Neural progenitor cell (in vitro differentiated cells): ENCODE data around the gene TEX2. TPM values are rescaled to one million over a fixed set of nuclear protein-coding genes. Genes with fewer than 3 reads are reported as not detected.

Source experiments
- DNase-seq: peaks from one replicate; pipeline ENCODE4 v3.0.0-alpha.2; 2016; ENCODE audit warnings: low spot score
- H2AFZ ChIP-seq: fragments of 200-600 bp; sonication (generic); replicated peaks from 2 replicates; pipeline ENCODE4 v1.6.1; 2016; ENCODE audit warnings: antibody characterized with exemption
- H3F3A ChIP-seq: fragments of 200-600 bp; sonication (generic); 2 replicates; pipeline ENCODE4 v1.6.1; 2016; ENCODE audit warnings: antibody characterized with exemption, low read depth
- H3K27ac ChIP-seq: fragments of 200-600 bp; sonication (generic); 2 replicates; pipeline ENCODE4 v1.5.1; 2016; ENCODE audit warnings: mild to moderate bottlenecking
- H3K27me3 ChIP-seq: fragments of 200-600 bp; sonication (generic); 2 replicates; pipeline ENCODE4 v1.6.1; 2016; ENCODE audit warnings: mild to moderate bottlenecking, moderate library complexity
- H3K36me3 ChIP-seq: fragments of 200-600 bp; sonication (generic); 2 replicates; pipeline ENCODE4 v1.5.1; 2016
- H3K4me1 ChIP-seq: fragments of 200-600 bp; sonication (generic); 2 replicates; pipeline ENCODE4 v1.6.1; 2016; ENCODE audit warnings: mixed run types
- H3K4me2 ChIP-seq: fragments of 200-600 bp; sonication (generic); 2 replicates; pipeline ENCODE4 v1.6.1; 2016
- H3K4me3 ChIP-seq: fragments of 200-600 bp; sonication (generic); 2 replicates; pipeline ENCODE4 v1.5.1; 2016
- H3K79me2 ChIP-seq: fragments of 200-600 bp; sonication (generic); 2 replicates; pipeline ENCODE4 v1.6.1; 2016; ENCODE audit warnings: low read depth
- H3K9ac ChIP-seq: fragments of 200-600 bp; sonication (generic); 2 replicates; pipeline ENCODE4 v1.6.1; 2016
- H3K9me3 ChIP-seq: fragments of 200-600 bp; sonication (generic); 2 replicates; pipeline ENCODE4 v1.5.1; 2016; ENCODE audit warnings: low read depth
- H4K20me1 ChIP-seq: fragments of 200-600 bp; sonication (generic); 2 replicates; pipeline ENCODE4 v1.6.1; 2016; ENCODE audit warnings: low read depth
- H3K27ac Mint-ChIP-seq: 3 replicates; pipeline ENCODE4 v1.8.0; 2021; ENCODE audit warnings: mixed read lengths
- H3K27me3 Mint-ChIP-seq: 2 replicates; pipeline ENCODE4 v1.8.0; 2022; ENCODE audit warnings: low read depth, mild to moderate bottlenecking, inconsistent platforms, moderate library complexity, mixed read lengths; ENCODE audit not compliant: insufficient read depth
- H3K36me3 Mint-ChIP-seq: 3 replicates; pipeline ENCODE4 v1.8.0; 2021; ENCODE audit warnings: mixed read lengths
- H3K4me1 Mint-ChIP-seq: 3 replicates; pipeline ENCODE4 v1.8.0; 2021; ENCODE audit warnings: mixed read lengths
- H3K4me3 Mint-ChIP-seq: 3 replicates; pipeline ENCODE4 v1.8.0; 2021; ENCODE audit warnings: mild to moderate bottlenecking, moderate library complexity, mixed read lengths
- H3K9me3 Mint-ChIP-seq: 3 replicates; pipeline ENCODE4 v1.8.0; 2020; ENCODE audit warnings: mixed read lengths
- CTCF ChIP-seq: fragments of 200-600 bp; sonication (generic); IDR thresholded peaks from 2 replicates; pipeline ENCODE4 v1.5.1; 2017; ENCODE audit warnings: antibody characterized with exemption, mild to moderate bottlenecking
- EZH2 ChIP-seq: fragments of 200-600 bp; sonication (generic); IDR thresholded peaks from 2 replicates; pipeline ENCODE4 v1.6.1; 2017; ENCODE audit warnings: antibody characterized with exemption, mild to moderate bottlenecking, moderate library complexity
- EZH2phosphoT487 ChIP-seq: fragments of 200-600 bp; sonication (generic); IDR thresholded peaks from 2 replicates; pipeline ENCODE4 v1.6.1; 2017; ENCODE audit warnings: antibody characterized with exemption
- total RNA-seq: library from RNA; depleted of rRNA; stranded (reverse); fragments of >200 nt; gene quantifications from 2 replicates; pipeline ENCODE4 v1.2.3, GENCODE V29; 2015; ENCODE audit warnings: low replicate concordance

The TEX2 gene
- total RNA-seq, 1 donor from 2014 or later: 10.6 TPM

- no peak overlapping the region for H3K27ac Mint-ChIP-seq
- Histone ChIP-seq H3K4me3 (no peak overlapping the region), H3K27ac (no peak overlapping the region)
Measured at GRCh38 chr17:64276961-64277505, 14.0 kb upstream of the TEX2 start.

GRCh38 chr17:64275016-64275415 lies 12.0 kb upstream of the TEX2 start:
- no peak overlapping the region for H3K27ac ChIP-seq

More at GRCh38 chr17:64276961-64277505, 14.0 kb upstream of the TEX2 start:
- Histone ChIP-seq H3K79me2 (no peaks in the 10 kb centered on the region), H4K20me1 (no peaks in the 10 kb centered on the region), H3F3A (no peaks in the 10 kb centered on the region), H3K4me2 (no peak overlapping the region), H3K9me3 (no peaks in the 10 kb centered on the region), H3K9ac (no peak overlapping the region), H2AFZ (no peak overlapping the region), H3K36me3 (no peaks in the 10 kb centered on the region), H3K27me3 (no peaks in the 10 kb centered on the region), H3K4me1 (no peaks in the 10 kb centered on the region)
- Mint-ChIP-seq H3K9me3 (no peaks in the 10 kb centered on the region), H3K4me1 (peaks cover 13% of the 10 kb centered on the region), H3K27me3 (peaks cover 4% of the 10 kb centered on the region), H3K4me3 (no peak overlapping the region), H3K36me3 (no peaks in the 10 kb centered on the region)
- TF ChIP-seq EZH2 (no peak), EZH2phosphoT487 (no peak), CTCF (no peak)
- no peak for DNase-seq

GRCh38 chr17:64273006-64273405 lies 9.9 kb upstream of the TEX2 start:
- DNase-seq: no peak
- Histone ChIP-seq H3K4me3 (no peak overlapping the region), H3K4me1 (no peaks in the 10 kb centered on the region), H3K9ac (no peak overlapping the region), H3K27ac (no peak overlapping the region), H3K9me3 (no peaks in the 10 kb centered on the region), H3K79me2 (no peaks in the 10 kb centered on the region), H3F3A (no peaks in the 10 kb centered on the region), H2AFZ (no peak overlapping the region), H4K20me1 (no peaks in the 10 kb centered on the region), H3K27me3 (no peaks in the 10 kb centered on the region), H3K36me3 (no peaks in the 10 kb centered on the region), H3K4me2 (no peak overlapping the region)
- peaks cover 12% of the 10 kb centered on the region for H3K27me3 Mint-ChIP-seq
- no peak overlapping the region for H3K27ac Mint-ChIP-seq
- TF ChIP-seq CTCF: no peak
- no peak for TF ChIP-seq EZH2
- TF ChIP-seq EZH2phosphoT487: no peak
- peaks cover 13% of the 10 kb centered on the region for H3K4me1 Mint-ChIP-seq
- H3K36me3 Mint-ChIP-seq: no peaks in the 10 kb centered on the region
- H3K9me3 Mint-ChIP-seq: no peaks in the 10 kb centered on the region
- H3K4me3 Mint-ChIP-seq: no peak overlapping the region

More at GRCh38 chr17:64275016-64275415, 12.0 kb upstream of the TEX2 start:
- H3K27ac Mint-ChIP-seq: no peak overlapping the region
- no peak overlapping the region for H3K4me3 ChIP-seq
- no peak for TF ChIP-seq CTCF
- no peak for TF ChIP-seq EZH2phosphoT487
- no peak for TF ChIP-seq EZH2
- H3F3A ChIP-seq: no peaks in the 10 kb centered on the region
- no peaks in the 10 kb centered on the region for H3K27me3 ChIP-seq
- no peaks in the 10 kb centered on the region for H3K9me3 ChIP-seq
- no peak for DNase-seq
- peaks cover 13% of the 10 kb centered on the region for H3K4me1 Mint-ChIP-seq
- H3K36me3 Mint-ChIP-seq: no peaks in the 10 kb centered on the region
- no peak overlapping the region for H3K4me3 Mint-ChIP-seq
- no peak overlapping the region for H3K4me2 ChIP-seq
- H3K79me2 ChIP-seq: no peaks in the 10 kb centered on the region
- no peaks in the 10 kb centered on the region for H3K9me3 Mint-ChIP-seq
- no peaks in the 10 kb centered on the region for H3K4me1 ChIP-seq
- H3K36me3 ChIP-seq: no peaks in the 10 kb centered on the region
- H3K27me3 Mint-ChIP-seq: peaks cover 6% of the 10 kb centered on the region
- H3K9ac ChIP-seq: no peak overlapping the region
- H4K20me1 ChIP-seq: no peaks in the 10 kb centered on the region
- no peak overlapping the region for H2AFZ ChIP-seq
